ENCODE data around the gene HSPA4. TPM values are rescaled to one million over a fixed set of nuclear protein-coding genes. Genes with fewer than 3 reads are reported as not detected.
"Not testable (repeated sequence)": the region's sequence is repeated elsewhere in the genome, so short reads cannot be mapped to it uniquely, and the experiment has no call there.

HSPA4 gene
- total RNA-seq, 4 donors from 2014 or later, result 38.0 to 50.2 (median 47.3) TPM

GRCh38 chr5:133079048-133079447, 27.2 kb downstream of the HSPA4 start:
- Histone ChIP-seq H3K4me1 (peaks cover 6% of the 10 kb centered on the region), H3K27me3 (no peaks in the 10 kb centered on the region), H3K27ac (no peak overlapping the region), H3K36me3 (peaks cover 55% of the 10 kb centered on the region), H3K9me3 (no peaks in the 10 kb centered on the region), H3K4me3 (no peak overlapping the region)
- DNase-seq (ENCODE audit: low spot score in 2 of 2), result no peak
- TF ChIP-seq EP300 (IDR thresholded peaks at IDR 0.05) (no peak), POLR2AphosphoS5 (IDR thresholded peaks at IDR 0.05) (no peak), POLR2A (IDR thresholded peaks at IDR 0.05) (no peak), CTCF (IDR thresholded peaks at IDR 0.05) (no peak)
- 100% methylated on average over 3 of the region's 3 CpGs for WGBS

GRCh38 chr5:133081036-133081435, 29.2 kb downstream of the HSPA4 start:
- peaks cover 6% of the 10 kb centered on the region for H3K4me1 ChIP-seq
- no peaks in the 10 kb centered on the region for H3K27me3 ChIP-seq
- no peak overlapping the region for H3K27ac ChIP-seq
- H3K4me3 ChIP-seq, result no peak overlapping the region
- H3K9me3 ChIP-seq, result no peaks in the 10 kb centered on the region
- TF ChIP-seq CTCF (IDR thresholded peaks at IDR 0.05), result no peak
- TF ChIP-seq EP300 (IDR thresholded peaks at IDR 0.05), result no peak
- no peak for TF ChIP-seq POLR2AphosphoS5 (IDR thresholded peaks at IDR 0.05)
- no peak for TF ChIP-seq POLR2A (IDR thresholded peaks at IDR 0.05)
- no peak for DNase-seq (ENCODE audit: low spot score in 2 of 2)
- H3K36me3 ChIP-seq, result peaks cover 50% of the 10 kb centered on the region
- 87% methylated on average over 7 of the region's 7 CpGs for WGBS

- DNase-seq (ENCODE audit: low spot score in 2 of 2), result no peak
- no peak for TF ChIP-seq EP300 (IDR thresholded peaks at IDR 0.05)
- no peak for TF ChIP-seq POLR2AphosphoS5 (IDR thresholded peaks at IDR 0.05)
- no peak for TF ChIP-seq POLR2A (IDR thresholded peaks at IDR 0.05)
- no peak for TF ChIP-seq CTCF (IDR thresholded peaks at IDR 0.05)
- peaks cover 46% of the 10 kb centered on the region for H3K36me3 ChIP-seq
- no peak overlapping the region for H3K4me3 ChIP-seq
- no peaks in the 10 kb centered on the region for H3K9me3 ChIP-seq
- no peak overlapping the region for H3K27ac ChIP-seq
- WGBS, result 74% methylated on average over 1 of the region's 1 CpG
- peaks cover 6% of the 10 kb centered on the region for H3K4me1 ChIP-seq
- H3K27me3 ChIP-seq, result no peaks in the 10 kb centered on the region
These were observed 29.9 kb downstream of the HSPA4 start for GRCh38 chr5:133081703-133082102.

GRCh38 chr5:133082128-133082527, 30.3 kb downstream of the HSPA4 start:
- no peak for TF ChIP-seq POLR2AphosphoS5 (IDR thresholded peaks at IDR 0.05)
- no peak for TF ChIP-seq CTCF (IDR thresholded peaks at IDR 0.05)
- no peak for TF ChIP-seq POLR2A (IDR thresholded peaks at IDR 0.05)
- TF ChIP-seq EP300 (IDR thresholded peaks at IDR 0.05), result no peak
- no peaks in the 10 kb centered on the region for H3K27me3 ChIP-seq
- H3K27ac ChIP-seq, result no peak overlapping the region
- H3K36me3 ChIP-seq, result peaks cover 46% of the 10 kb centered on the region
- 69% methylated on average over 4 of the region's 4 CpGs for WGBS
- DNase-seq (ENCODE audit: low spot score in 2 of 2), result no peak
- no peaks in the 10 kb centered on the region for H3K9me3 ChIP-seq
- H3K4me3 ChIP-seq, result no peak overlapping the region
- peaks cover 6% of the 10 kb centered on the region for H3K4me1 ChIP-seq

- no peak overlapping the region for H3K27ac ChIP-seq
- 97% methylated on average over 1 of the region's 1 CpG for WGBS
- H3K9me3 ChIP-seq, result no peaks in the 10 kb centered on the region
- no peak for TF ChIP-seq EP300 (IDR thresholded peaks at IDR 0.05)
- no peak for TF ChIP-seq POLR2AphosphoS5 (IDR thresholded peaks at IDR 0.05)
- TF ChIP-seq CTCF (IDR thresholded peaks at IDR 0.05), result no peak
- TF ChIP-seq POLR2A (IDR thresholded peaks at IDR 0.05), result no peak
- DNase-seq (ENCODE audit: low spot score in 2 of 2), result no peak
- H3K4me3 ChIP-seq, result no peak overlapping the region
- H3K4me1 ChIP-seq, result peaks cover 6% of the 10 kb centered on the region
- H3K27me3 ChIP-seq, result no peaks in the 10 kb centered on the region
- peaks cover 52% of the 10 kb centered on the region for H3K36me3 ChIP-seq
These were observed 32.1 kb downstream of the HSPA4 start for GRCh38 chr5:133083901-133084300.

GRCh38 chr5:133085171-133085570, 33.4 kb downstream of the HSPA4 start:
- peaks cover 65% of the 10 kb centered on the region for H3K36me3 ChIP-seq
- 98% methylated on average over 6 of the region's 6 CpGs for WGBS
- H3K4me3 ChIP-seq; DNase-seq (ENCODE audit: low spot score in 2 of 2); H3K27me3 ChIP-seq; H3K27ac ChIP-seq; H3K9me3 ChIP-seq; H3K4me1 ChIP-seq: not testable (repeated sequence)

Measured in suprapubic skin (tissue), 4 donors.